Measurements from ENCODE around the gene SORCS2.

SORCS2 gene

DNA sequence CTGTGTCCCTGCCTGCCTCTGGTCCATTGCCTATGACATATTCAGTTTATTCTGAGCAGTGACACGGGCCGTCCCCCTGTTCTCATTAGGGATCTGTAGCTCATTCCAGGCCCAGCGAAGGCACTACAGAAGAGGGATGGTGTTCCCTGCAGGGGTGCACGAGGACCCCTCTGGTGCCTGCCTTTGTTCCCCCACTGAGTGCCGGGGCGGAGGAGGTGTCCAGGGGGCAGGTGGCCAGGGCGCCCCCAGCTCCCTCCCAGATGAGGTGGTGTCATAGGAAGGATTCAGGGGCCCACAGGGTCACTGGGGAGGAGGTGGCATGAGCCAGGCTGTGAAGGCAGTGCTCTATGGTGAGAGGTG, 61.0 kb downstream of the SORCS2 start:
- H3K9me2 ChIP-seq (ENCODE audit: low read depth, low read length) = no peaks in the 10 kb centered on the region
- H3K36me3 ChIP-seq (ENCODE audit: insufficient read depth, low read length) = no peaks in the 10 kb centered on the region
- TF ChIP-seq, protein P1, sequence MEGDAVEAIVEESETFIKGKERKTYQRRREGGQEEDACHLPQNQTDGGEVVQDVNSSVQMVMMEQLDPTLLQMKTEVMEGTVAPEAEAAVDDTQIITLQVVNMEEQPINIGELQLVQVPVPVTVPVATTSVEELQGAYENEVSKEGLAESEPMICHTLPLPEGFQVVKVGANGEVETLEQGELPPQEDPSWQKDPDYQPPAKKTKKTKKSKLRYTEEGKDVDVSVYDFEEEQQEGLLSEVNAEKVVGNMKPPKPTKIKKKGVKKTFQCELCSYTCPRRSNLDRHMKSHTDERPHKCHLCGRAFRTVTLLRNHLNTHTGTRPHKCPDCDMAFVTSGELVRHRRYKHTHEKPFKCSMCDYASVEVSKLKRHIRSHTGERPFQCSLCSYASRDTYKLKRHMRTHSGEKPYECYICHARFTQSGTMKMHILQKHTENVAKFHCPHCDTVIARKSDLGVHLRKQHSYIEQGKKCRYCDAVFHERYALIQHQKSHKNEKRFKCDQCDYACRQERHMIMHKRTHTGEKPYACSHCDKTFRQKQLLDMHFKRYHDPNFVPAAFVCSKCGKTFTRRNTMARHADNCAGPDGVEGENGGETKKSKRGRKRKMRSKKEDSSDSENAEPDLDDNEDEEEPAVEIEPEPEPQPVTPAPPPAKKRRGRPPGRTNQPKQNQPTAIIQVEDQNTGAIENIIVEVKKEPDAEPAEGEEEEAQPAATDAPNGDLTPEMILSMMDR (IDR thresholded peaks at IDR 0.05; ENCODE audit: low read length) = no peak
- TF ChIP-seq EZH2 (IDR thresholded peaks at IDR 0.05; ENCODE audit: borderline replicate concordance, low read length) = no peak
- no peak overlapping the region for H3K9ac ChIP-seq (ENCODE audit: low read length)
- no peak overlapping the region for H3K27ac ChIP-seq (ENCODE audit: low read depth, low read length, poor library complexity, severe bottlenecking)
- H3K27me3 ChIP-seq (ENCODE audit: insufficient read depth, low read length) = no peaks in the 10 kb centered on the region
- H3K4me1 ChIP-seq (ENCODE audit: insufficient read depth, low read length, severe bottlenecking) = no peaks in the 10 kb centered on the region
- no peaks in the 10 kb centered on the region for H3K9me3 ChIP-seq (ENCODE audit: low read length)
- H3F3A ChIP-seq (ENCODE audit: insufficient read depth, low read length) = no peaks in the 10 kb centered on the region
- H3K4me2 ChIP-seq (ENCODE audit: low read length) = no peak overlapping the region
- no peaks in the 10 kb centered on the region for H3K79me2 ChIP-seq (ENCODE audit: insufficient read depth, low read length)
- H4K20me1 ChIP-seq (ENCODE audit: insufficient read depth, low read length) = no peaks in the 10 kb centered on the region
- no peak overlapping the region for H3K4me3 ChIP-seq (ENCODE audit: low read depth, low read length, poor library complexity, severe bottlenecking)
- H2AFZ ChIP-seq (ENCODE audit: low read length) = no peak overlapping the region

DNA sequence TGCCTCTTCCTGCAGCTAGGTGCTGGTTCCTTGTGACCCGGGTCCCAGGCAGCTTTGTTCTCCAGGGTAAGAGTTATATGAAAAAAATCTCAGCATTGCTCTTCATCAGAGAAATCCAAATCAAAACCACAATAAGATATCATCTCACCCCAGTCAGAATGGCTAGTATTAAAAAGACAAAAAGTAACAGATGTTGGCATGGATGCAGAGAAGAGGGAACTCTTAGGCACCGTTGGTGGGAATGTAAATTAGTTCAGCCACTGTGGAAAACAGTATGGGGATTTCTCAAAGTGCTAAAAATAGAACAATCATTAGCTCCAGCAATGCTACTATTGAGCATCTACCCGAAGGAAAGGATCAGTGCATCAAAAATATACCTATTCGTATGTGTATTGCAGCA, 61.5 kb downstream of the SORCS2 start:
- no peaks in the 10 kb centered on the region for H3K4me1 ChIP-seq (ENCODE audit: insufficient read depth, low read length, severe bottlenecking)
- no peaks in the 10 kb centered on the region for H3K9me3 ChIP-seq (ENCODE audit: low read length)
- H3K9me2 ChIP-seq (ENCODE audit: low read depth, low read length) = no peaks in the 10 kb centered on the region
- H3K27me3 ChIP-seq (ENCODE audit: insufficient read depth, low read length) = no peaks in the 10 kb centered on the region
- no peaks in the 10 kb centered on the region for H4K20me1 ChIP-seq (ENCODE audit: insufficient read depth, low read length)
- no peak overlapping the region for H3K27ac ChIP-seq (ENCODE audit: low read depth, low read length, poor library complexity, severe bottlenecking)
- no peaks in the 10 kb centered on the region for H3K36me3 ChIP-seq (ENCODE audit: insufficient read depth, low read length)
- no peaks in the 10 kb centered on the region for H3K79me2 ChIP-seq (ENCODE audit: insufficient read depth, low read length)
- H3K9ac ChIP-seq (ENCODE audit: low read length) = no peak overlapping the region
- H3K4me3 ChIP-seq (ENCODE audit: low read depth, low read length, poor library complexity, severe bottlenecking) = no peak overlapping the region
- no peak overlapping the region for H3K4me2 ChIP-seq (ENCODE audit: low read length)
- H2AFZ ChIP-seq (ENCODE audit: low read length) = no peak overlapping the region
- TF ChIP-seq EZH2 (IDR thresholded peaks at IDR 0.05; ENCODE audit: borderline replicate concordance, low read length) = no peak
- TF ChIP-seq, protein P1 (IDR thresholded peaks at IDR 0.05; ENCODE audit: low read length) = no peak
- no peaks in the 10 kb centered on the region for H3F3A ChIP-seq (ENCODE audit: insufficient read depth, low read length)

DNA sequence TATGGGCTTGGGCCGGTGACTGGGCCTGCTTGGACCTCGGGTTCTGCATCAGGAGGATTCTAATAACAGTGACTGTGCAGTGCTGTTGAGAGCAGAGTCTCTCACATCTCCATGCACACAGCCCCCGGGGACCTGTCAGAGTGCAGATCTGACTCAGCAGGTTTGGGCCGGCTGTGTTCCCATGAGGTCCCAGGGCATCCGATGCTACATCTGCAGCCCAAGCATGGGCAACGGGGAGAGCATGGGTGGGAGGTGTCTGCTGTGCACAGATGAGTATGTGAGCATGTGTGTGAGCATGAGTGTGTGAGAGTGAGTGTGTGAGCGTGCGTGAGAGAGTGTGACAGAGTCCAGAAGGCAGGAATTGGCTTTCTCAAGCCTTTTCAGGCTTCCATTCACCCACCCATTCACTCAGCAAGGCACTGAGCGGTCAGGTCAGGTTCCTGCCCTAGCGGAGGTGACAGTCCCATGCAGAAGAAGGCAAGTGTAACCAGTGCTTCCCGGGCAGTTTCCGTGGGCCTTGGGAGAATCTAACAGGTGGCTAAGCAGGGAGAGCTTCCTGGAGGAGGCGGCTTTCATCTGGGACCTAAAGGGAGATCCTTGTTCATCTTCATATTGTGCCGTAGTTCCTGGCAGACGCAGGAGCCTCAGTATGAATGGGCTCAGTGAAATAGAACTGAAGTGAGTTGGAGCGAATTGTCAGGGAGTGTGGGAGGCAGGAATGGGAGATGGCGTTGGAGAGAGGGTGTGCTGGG, 62.6 kb downstream of the SORCS2 start:
- Histone ChIP-seq H3K4me2 (ENCODE audit: low read length) (no peak overlapping the region), H3K9ac (ENCODE audit: low read length) (no peak overlapping the region), H3K9me3 (ENCODE audit: low read length) (no peaks in the 10 kb centered on the region), H3K27me3 (ENCODE audit: insufficient read depth, low read length) (no peaks in the 10 kb centered on the region), H3K79me2 (ENCODE audit: insufficient read depth, low read length) (no peaks in the 10 kb centered on the region), H3K9me2 (ENCODE audit: low read depth, low read length) (no peaks in the 10 kb centered on the region), H3K36me3 (ENCODE audit: insufficient read depth, low read length) (no peaks in the 10 kb centered on the region), H3K4me3 (ENCODE audit: low read depth, low read length, poor library complexity, severe bottlenecking) (no peak overlapping the region), H4K20me1 (ENCODE audit: insufficient read depth, low read length) (no peaks in the 10 kb centered on the region), H3K27ac (ENCODE audit: low read depth, low read length, poor library complexity, severe bottlenecking) (no peak overlapping the region), H3F3A (ENCODE audit: insufficient read depth, low read length) (no peaks in the 10 kb centered on the region), H3K4me1 (ENCODE audit: insufficient read depth, low read length, severe bottlenecking) (no peaks in the 10 kb centered on the region), H2AFZ (ENCODE audit: low read length) (no peak overlapping the region)
- TF ChIP-seq, protein P1 (IDR thresholded peaks at IDR 0.05; ENCODE audit: low read length) = no peak
- TF ChIP-seq EZH2 (IDR thresholded peaks at IDR 0.05; ENCODE audit: borderline replicate concordance, low read length) = no peak

All from OCI-LY1 (cell line).